Thoracic aorta (tissue), 2 donors: ENCODE data around the gene CCDC7. TPM values are rescaled to one million over a fixed set of nuclear protein-coding genes. Genes with fewer than 3 reads are reported as not detected.

Experiments used
- ATAC-seq: fragments of 150-250 bp; one replicate; pipeline ENCODE4 v1.8.0; 2017; ENCODE audit warnings: low read depth; ENCODE audit not compliant: insufficient number of reproducible peaks, low FRiP score
- DNase-seq: peaks from one replicate; pipeline ENCODE4 v3.0.0-alpha.2; 2020; ENCODE audit warnings: low spot score
- H3K27ac ChIP-seq, 2 donors: fragments of 200-600 bp; sonication (generic); 1 replicate in 1 of 2; 2 replicates in 1 of 2; pipeline ENCODE4 v1.5.1; 2016; ENCODE audit warnings: mild to moderate bottlenecking in 2 of 2, moderate library complexity in 2 of 2
- H3K27me3 ChIP-seq: fragments of 200-600 bp; sonication (generic); replicated peaks from 2 replicates; pipeline ENCODE4 v1.6.0; 2016; ENCODE audit warnings: mild to moderate bottlenecking; ENCODE audit not compliant: insufficient read depth
- H3K36me3 ChIP-seq: fragments of 200-600 bp; sonication (generic); one replicate; pipeline ENCODE4 v1.5.1; 2016
- H3K4me1 ChIP-seq, 2 donors: fragments of 200-600 bp; sonication (generic); 1 replicate in 1 of 2; 2 replicates in 1 of 2; pipeline versions ENCODE4 v1.5.1 to v1.6.0; 2016; ENCODE audit warnings: low read depth in 2 of 2, mild to moderate bottlenecking in 1 of 2; ENCODE audit not compliant: control insufficient read depth in 1 of 2
- H3K4me3 ChIP-seq: fragments of 200-600 bp; sonication (generic); 2 replicates; pipeline ENCODE4 v1.5.1; 2016; ENCODE audit warnings: mild to moderate bottlenecking
- H3K9me3 ChIP-seq: fragments of 200-600 bp; sonication (generic); 2 replicates; pipeline ENCODE4 v1.5.1; 2016
- total RNA-seq, 2 donors: library from RNA; depleted of rRNA; stranded (reverse); fragments of >200 nt; gene quantifications; one replicate each; pipeline versions ENCODE4 v1.1.0 to v1.2.3, GENCODE V29; 2016
- TF ChIP-seq, protein P1 (sequence below): fragments of 200-600 bp; sonication (generic); IDR thresholded peaks from one replicate; pipeline ENCODE4 v1.5.1; 2019; ENCODE audit warnings: antibody characterized with exemption

Gene CCDC7
- total RNA-seq, 2 donors from 2014 or later: 35.6 to 70.8 TPM

- Histone ChIP-seq H3K36me3 (no peaks in the 10 kb centered on the region), H3K4me3 (no peak overlapping the region), H3K27me3 (no peaks in the 10 kb centered on the region), H3K27ac (no peak overlapping the region), H3K4me1 (no peaks in the 10 kb centered on the region), H3K9me3 (peaks cover 14% of the 10 kb centered on the region)
- no peak for DNase-seq
- TF ChIP-seq, protein P1, sequence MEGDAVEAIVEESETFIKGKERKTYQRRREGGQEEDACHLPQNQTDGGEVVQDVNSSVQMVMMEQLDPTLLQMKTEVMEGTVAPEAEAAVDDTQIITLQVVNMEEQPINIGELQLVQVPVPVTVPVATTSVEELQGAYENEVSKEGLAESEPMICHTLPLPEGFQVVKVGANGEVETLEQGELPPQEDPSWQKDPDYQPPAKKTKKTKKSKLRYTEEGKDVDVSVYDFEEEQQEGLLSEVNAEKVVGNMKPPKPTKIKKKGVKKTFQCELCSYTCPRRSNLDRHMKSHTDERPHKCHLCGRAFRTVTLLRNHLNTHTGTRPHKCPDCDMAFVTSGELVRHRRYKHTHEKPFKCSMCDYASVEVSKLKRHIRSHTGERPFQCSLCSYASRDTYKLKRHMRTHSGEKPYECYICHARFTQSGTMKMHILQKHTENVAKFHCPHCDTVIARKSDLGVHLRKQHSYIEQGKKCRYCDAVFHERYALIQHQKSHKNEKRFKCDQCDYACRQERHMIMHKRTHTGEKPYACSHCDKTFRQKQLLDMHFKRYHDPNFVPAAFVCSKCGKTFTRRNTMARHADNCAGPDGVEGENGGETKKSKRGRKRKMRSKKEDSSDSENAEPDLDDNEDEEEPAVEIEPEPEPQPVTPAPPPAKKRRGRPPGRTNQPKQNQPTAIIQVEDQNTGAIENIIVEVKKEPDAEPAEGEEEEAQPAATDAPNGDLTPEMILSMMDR: no peak
- no peak for ATAC-seq
Observed at GRCh38 chr10:32616438-32616837, 170.5 kb downstream of the CCDC7 start.

DNA sequence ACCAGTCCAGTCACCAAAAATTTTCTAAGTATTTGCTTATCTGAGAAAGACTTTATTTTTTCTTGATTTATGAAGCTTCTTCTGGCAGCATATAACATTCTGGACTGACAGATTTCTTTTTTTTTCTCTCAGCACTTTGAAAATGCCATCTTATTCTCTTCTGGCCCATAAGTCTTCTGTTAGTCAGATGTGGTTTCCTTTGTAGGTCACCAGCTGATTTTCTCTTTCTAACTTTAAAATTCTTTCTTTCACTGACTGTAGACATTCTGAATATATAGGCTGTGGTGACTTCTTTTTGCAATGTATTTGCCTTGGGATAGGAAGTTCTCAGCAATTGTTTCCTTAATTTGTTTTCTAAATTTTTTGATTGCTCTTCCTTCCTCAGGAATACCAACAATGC lies 172.5 kb downstream of the CCDC7 start:
- DNase-seq (no peak), ATAC-seq (no peak)
- H3K27me3 ChIP-seq: no peaks in the 10 kb centered on the region
- TF ChIP-seq, protein P1: no peak
- H3K9me3 ChIP-seq: peaks cover 10% of the 10 kb centered on the region
- no peak overlapping the region for H3K4me3 ChIP-seq
- no peaks in the 10 kb centered on the region for H3K4me1 ChIP-seq
- no peak overlapping the region for H3K27ac ChIP-seq
- H3K36me3 ChIP-seq: peaks cover 1% of the 10 kb centered on the region

DNA sequence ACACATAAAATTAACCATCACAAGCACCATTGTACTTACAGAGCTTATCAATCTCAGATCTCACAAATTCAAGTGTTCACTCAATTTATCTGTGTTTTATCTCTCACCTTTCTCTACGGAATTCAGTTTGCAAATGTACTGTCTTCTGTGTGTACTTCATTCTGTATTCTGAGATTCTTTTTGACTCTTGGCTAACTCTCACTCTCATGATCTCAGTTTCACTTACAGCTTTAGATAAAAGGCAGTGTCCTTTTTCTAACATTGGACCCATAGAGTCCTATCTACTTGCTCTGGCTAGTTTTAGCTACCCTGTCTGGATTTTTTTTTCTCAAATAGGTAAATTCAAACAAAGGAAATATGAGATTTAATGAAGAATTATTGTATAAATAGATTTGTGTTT lies 176.0 kb downstream of the CCDC7 start:
- no peaks in the 10 kb centered on the region for H3K27me3 ChIP-seq

GRCh38 chr10:32622409-32622808 lies 176.5 kb downstream of the CCDC7 start:
- Histone ChIP-seq H3K9me3 (peaks cover 11% of the 10 kb centered on the region), H3K27ac (no peak overlapping the region), H3K4me3 (no peak overlapping the region), H3K27me3 (no peaks in the 10 kb centered on the region), H3K36me3 (peaks cover 12% of the 10 kb centered on the region), H3K4me1 (no peaks in the 10 kb centered on the region)
- TF ChIP-seq, protein P1: no peak
- ATAC-seq: no peak
- DNase-seq: no peak

More for the DNA sequence above, 176.0 kb downstream of the CCDC7 start:
- Histone ChIP-seq H3K4me3 (no peak overlapping the region), H3K4me1 (no peaks in the 10 kb centered on the region), H3K27ac (no peak overlapping the region), H3K36me3 (peaks cover 12% of the 10 kb centered on the region), H3K9me3 (peaks cover 11% of the 10 kb centered on the region)
- ATAC-seq (no peak), DNase-seq (no peak)
- TF ChIP-seq, protein P1: no peak

- Histone ChIP-seq H3K27me3 (no peaks in the 10 kb centered on the region), H3K27ac (no peak overlapping the region), H3K36me3 (peaks cover 12% of the 10 kb centered on the region), H3K4me3 (no peak overlapping the region), H3K4me1 (no peaks in the 10 kb centered on the region), H3K9me3 (peaks cover 6% of the 10 kb centered on the region)
- TF ChIP-seq, protein P1: no peak
- ATAC-seq: no peak
- no peak for DNase-seq
Observed at GRCh38 chr10:32627183-32627582, 181.2 kb downstream of the CCDC7 start.
